ENCODE data around the gene RNASEH2A.
A peak's percentile ranks its signal among the peaks of the same experiment; 100 is the strongest.
"Not testable (repeated sequence)": the region's sequence is repeated elsewhere in the genome, so short reads cannot be mapped to it uniquely, and the experiment has no call there.

The RNASEH2A gene

GRCh38 chr19:12804051-12804450, 2.3 kb upstream of the RNASEH2A start:
- Histone ChIP-seq H3K9me3 (ENCODE audit: control insufficient read depth, low read length) (no peaks in the 10 kb centered on the region), H3K4me1 (ENCODE audit: control insufficient read depth, insufficient read depth, low read length, poor library complexity, severe bottlenecking) (peaks cover 13% of the 10 kb centered on the region), H3K36me3 (ENCODE audit: control insufficient read depth, insufficient read depth, low read length) (peaks cover 28% of the 10 kb centered on the region), H3K4me3 (ENCODE audit: extremely low read depth, insufficient read depth, low read length, poor library complexity, severe bottlenecking) (no peak overlapping the region), H3K27ac (ENCODE audit: low read depth, low read length, severe bottlenecking) (no peak overlapping the region)
- 93 to 95% methylated on average over 25 to 26 of the region's 26 CpGs for WGBS, 2 experiments (ENCODE audit: insufficient coverage in 2 of 2)

- H3K27ac ChIP-seq (ENCODE audit: low read depth, low read length, severe bottlenecking): no peak overlapping the region
- H3K9me3 ChIP-seq (ENCODE audit: control insufficient read depth, low read length): no peaks in the 10 kb centered on the region
- 91 to 98% methylated on average over 5 of the region's 7 CpGs for WGBS, 2 experiments (ENCODE audit: insufficient coverage in 2 of 2)
- no peak overlapping the region for H3K4me3 ChIP-seq (ENCODE audit: extremely low read depth, insufficient read depth, low read length, poor library complexity, severe bottlenecking)
- H3K36me3 ChIP-seq (ENCODE audit: control insufficient read depth, insufficient read depth, low read length): peaks cover 37% of the 10 kb centered on the region
- H3K4me1 ChIP-seq (ENCODE audit: control insufficient read depth, insufficient read depth, low read length, poor library complexity, severe bottlenecking): no peaks in the 10 kb centered on the region
Measured at GRCh38 chr19:12815088-12815487, 8.7 kb downstream of the RNASEH2A start.

- not testable (repeated sequence) for H3K9me3 ChIP-seq (ENCODE audit: control insufficient read depth, low read length); H3K4me3 ChIP-seq (ENCODE audit: extremely low read depth, insufficient read depth, low read length, poor library complexity, severe bottlenecking); H3K4me1 ChIP-seq (ENCODE audit: control insufficient read depth, insufficient read depth, low read length, poor library complexity, severe bottlenecking); H3K27ac ChIP-seq (ENCODE audit: low read depth, low read length, severe bottlenecking)
- WGBS, 2 experiments (ENCODE audit: insufficient coverage in 2 of 2): 83 to 94% methylated on average over 1 to 2 of the region's 6 CpGs
- H3K36me3 ChIP-seq (ENCODE audit: control insufficient read depth, insufficient read depth, low read length): peaks cover 25% of the 10 kb centered on the region
Measured at GRCh38 chr19:12817188-12817587, 10.8 kb downstream of the RNASEH2A start.

- peaks cover 20% of the 10 kb centered on the region for H3K36me3 ChIP-seq (ENCODE audit: control insufficient read depth, insufficient read depth, low read length)
- WGBS, 2 experiments (ENCODE audit: insufficient coverage in 2 of 2): 93 to 94% methylated on average over 8 to 10 of the region's 11 CpGs
- H3K9me3 ChIP-seq (ENCODE audit: control insufficient read depth, low read length); H3K27ac ChIP-seq (ENCODE audit: low read depth, low read length, severe bottlenecking); H3K4me1 ChIP-seq (ENCODE audit: control insufficient read depth, insufficient read depth, low read length, poor library complexity, severe bottlenecking); H3K4me3 ChIP-seq (ENCODE audit: extremely low read depth, insufficient read depth, low read length, poor library complexity, severe bottlenecking): not testable (repeated sequence)
Measured at GRCh38 chr19:12817810-12818209, 11.4 kb downstream of the RNASEH2A start.

- WGBS, 2 experiments (ENCODE audit: insufficient coverage in 2 of 2): 90 to 100% methylated on average over 1 to 2 of the region's 2 CpGs
- Histone ChIP-seq H3K4me1 (ENCODE audit: control insufficient read depth, insufficient read depth, low read length, poor library complexity, severe bottlenecking) (no peaks in the 10 kb centered on the region), H3K4me3 (ENCODE audit: extremely low read depth, insufficient read depth, low read length, poor library complexity, severe bottlenecking) (no peak overlapping the region), H3K36me3 (ENCODE audit: control insufficient read depth, insufficient read depth, low read length) (no peaks in the 10 kb centered on the region), H3K27ac (ENCODE audit: low read depth, low read length, severe bottlenecking) (no peak overlapping the region), H3K9me3 (ENCODE audit: control insufficient read depth, low read length) (no peaks in the 10 kb centered on the region)
Measured at GRCh38 chr19:12821761-12822160, 15.4 kb downstream of the RNASEH2A start.

GRCh38 chr19:12825254-12826131, 19.1 kb downstream of the RNASEH2A start:
- Histone ChIP-seq H3K27ac (ENCODE audit: low read depth, low read length, severe bottlenecking) (no peak overlapping the region), H3K4me3 (ENCODE audit: extremely low read depth, insufficient read depth, low read length, poor library complexity, severe bottlenecking) (peak overlapping the region; percentile 21), H3K9me3 (ENCODE audit: control insufficient read depth, low read length) (no peaks in the 10 kb centered on the region), H3K36me3 (ENCODE audit: control insufficient read depth, insufficient read depth, low read length) (no peaks in the 10 kb centered on the region), H3K4me1 (ENCODE audit: control insufficient read depth, insufficient read depth, low read length, poor library complexity, severe bottlenecking) (no peaks in the 10 kb centered on the region)
- 5 to 8% methylated on average over 31 to 36 of the region's 46 CpGs for WGBS, 2 experiments (ENCODE audit: insufficient coverage in 2 of 2)

- Histone ChIP-seq H3K27ac (ENCODE audit: low read depth, low read length, severe bottlenecking) (no peak overlapping the region), H3K4me1 (ENCODE audit: control insufficient read depth, insufficient read depth, low read length, poor library complexity, severe bottlenecking) (peaks cover 2% of the 10 kb centered on the region), H3K4me3 (ENCODE audit: extremely low read depth, insufficient read depth, low read length, poor library complexity, severe bottlenecking) (no peak overlapping the region), H3K9me3 (ENCODE audit: control insufficient read depth, low read length) (no peaks in the 10 kb centered on the region), H3K36me3 (ENCODE audit: control insufficient read depth, insufficient read depth, low read length) (no peaks in the 10 kb centered on the region)
- 31 to 32% methylated on average over 16 to 20 of the region's 23 CpGs for WGBS, 2 experiments (ENCODE audit: insufficient coverage in 2 of 2)
Measured at GRCh38 chr19:12828494-12828893, 22.1 kb downstream of the RNASEH2A start.

- H3K9me3 ChIP-seq (ENCODE audit: control insufficient read depth, low read length): no peaks in the 10 kb centered on the region
- 17% methylated on average over 1 of the region's 5 CpGs; no CpG with 5 or more reads in 1 of the 2 experiments for WGBS, 2 experiments (ENCODE audit: insufficient coverage in 2 of 2)
- H3K4me1 ChIP-seq (ENCODE audit: control insufficient read depth, insufficient read depth, low read length, poor library complexity, severe bottlenecking): peaks cover 2% of the 10 kb centered on the region
- no peak overlapping the region for H3K4me3 ChIP-seq (ENCODE audit: extremely low read depth, insufficient read depth, low read length, poor library complexity, severe bottlenecking)
- no peak overlapping the region for H3K27ac ChIP-seq (ENCODE audit: low read depth, low read length, severe bottlenecking)
- no peaks in the 10 kb centered on the region for H3K36me3 ChIP-seq (ENCODE audit: control insufficient read depth, insufficient read depth, low read length)
Measured at GRCh38 chr19:12833418-12833737, 27.0 kb downstream of the RNASEH2A start.

- H3K27ac ChIP-seq (ENCODE audit: low read depth, low read length, severe bottlenecking): no peak overlapping the region
- H3K4me1 ChIP-seq (ENCODE audit: control insufficient read depth, insufficient read depth, low read length, poor library complexity, severe bottlenecking): peaks cover 2% of the 10 kb centered on the region
- 0 to 1% methylated on average over 15 to 46 of the region's 87 CpGs for WGBS, 2 experiments (ENCODE audit: insufficient coverage in 2 of 2)
- peak overlapping the region; percentile 58 for H3K4me3 ChIP-seq (ENCODE audit: extremely low read depth, insufficient read depth, low read length, poor library complexity, severe bottlenecking)
- H3K36me3 ChIP-seq (ENCODE audit: control insufficient read depth, insufficient read depth, low read length): no peaks in the 10 kb centered on the region
- no peaks in the 10 kb centered on the region for H3K9me3 ChIP-seq (ENCODE audit: control insufficient read depth, low read length)
Measured at GRCh38 chr19:12833738-12834565, 27.6 kb downstream of the RNASEH2A start.

GRCh38 chr19:12834566-12834943, 28.2 kb downstream of the RNASEH2A start, which contains the start of gene RTBDN:
Gene RTBDN, minus strand, starts transcription at chr19:12834579. Its CDS starts 4,600 bp downstream, at chr19:12829979.
- H3K27ac ChIP-seq (ENCODE audit: low read depth, low read length, severe bottlenecking): no peak within 1 kb of the TSS
- H3K4me1 ChIP-seq (ENCODE audit: control insufficient read depth, insufficient read depth, low read length, poor library complexity, severe bottlenecking): peaks cover 2% of the 10 kb centered on the region
- H3K4me3 ChIP-seq (ENCODE audit: extremely low read depth, insufficient read depth, low read length, poor library complexity, severe bottlenecking): peak within 1 kb of the TSS; percentile 58
- WGBS, 2 experiments (ENCODE audit: insufficient coverage in 2 of 2): 21 to 23% methylated on average over 12 to 15 of the region's 20 CpGs
- H3K36me3 ChIP-seq (ENCODE audit: control insufficient read depth, insufficient read depth, low read length): no peaks in the 10 kb centered on the region
- H3K9me3 ChIP-seq (ENCODE audit: control insufficient read depth, low read length): no peaks in the 10 kb centered on the region

Data from mesodermal cell (in vitro differentiated cells).